Stomach (tissue), 4 donors: Measurements from ENCODE around the gene SHISAL2A.

Source experiments
- EP300 ChIP-seq: sonication (generic); formaldehyde crosslinking; IDR thresholded peaks from one replicate; pipeline ENCODE4 v1.6.1; 2017; ENCODE audit warnings: antibody characterized with exemption
- POLR2A ChIP-seq, 4 donors: fragments of 450-650 bp; IDR thresholded peaks; one replicate each; pipeline ENCODE4 v1.6.1; 2016; ENCODE audit warnings: antibody characterized with exemption in 4 of 4, control low read depth in 2 of 4, mild to moderate bottlenecking in 1 of 4, moderate library complexity in 1 of 4
- POLR2AphosphoS5 ChIP-seq, 3 donors: sonication (generic); formaldehyde crosslinking; IDR thresholded peaks; one replicate each; pipeline ENCODE4 v1.6.1; 2016; ENCODE audit warnings: antibody characterized with exemption in 3 of 3
- TF ChIP-seq, protein P1 (sequence below), 7 experiments: fragments of 450-650 bp in 4 of 7; fragments of 200-600 bp in 3 of 7; sonication (generic) in 3 of 7; IDR thresholded peaks; one replicate each; pipeline ENCODE4 v1.5.1; 2016 to 2019; ENCODE audit warnings: antibody characterized with exemption in 7 of 7, control low read depth in 2 of 7, mild to moderate bottlenecking in 1 of 7

DNA sequence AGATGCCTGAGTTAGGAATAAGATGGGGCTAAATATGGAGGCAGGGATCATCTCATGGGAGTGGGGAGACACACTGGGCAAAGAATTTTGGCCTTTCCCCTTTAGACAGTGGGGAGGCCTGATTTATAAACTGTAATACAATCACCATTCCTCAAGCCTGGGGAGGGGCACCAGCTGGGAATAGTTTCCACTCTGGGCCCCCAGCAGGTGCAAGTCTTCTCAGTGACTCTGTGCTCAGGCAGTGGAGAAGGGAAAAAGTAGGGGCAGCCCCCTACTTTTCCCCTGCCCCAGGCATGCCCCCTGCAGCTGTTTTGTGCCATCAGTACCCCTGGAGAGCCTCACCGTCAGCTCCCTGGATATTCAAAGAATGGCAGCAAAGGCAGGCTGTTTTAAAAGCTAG lies 46.1 kb downstream of the SHISAL2A start:
- TF ChIP-seq, protein P1, sequence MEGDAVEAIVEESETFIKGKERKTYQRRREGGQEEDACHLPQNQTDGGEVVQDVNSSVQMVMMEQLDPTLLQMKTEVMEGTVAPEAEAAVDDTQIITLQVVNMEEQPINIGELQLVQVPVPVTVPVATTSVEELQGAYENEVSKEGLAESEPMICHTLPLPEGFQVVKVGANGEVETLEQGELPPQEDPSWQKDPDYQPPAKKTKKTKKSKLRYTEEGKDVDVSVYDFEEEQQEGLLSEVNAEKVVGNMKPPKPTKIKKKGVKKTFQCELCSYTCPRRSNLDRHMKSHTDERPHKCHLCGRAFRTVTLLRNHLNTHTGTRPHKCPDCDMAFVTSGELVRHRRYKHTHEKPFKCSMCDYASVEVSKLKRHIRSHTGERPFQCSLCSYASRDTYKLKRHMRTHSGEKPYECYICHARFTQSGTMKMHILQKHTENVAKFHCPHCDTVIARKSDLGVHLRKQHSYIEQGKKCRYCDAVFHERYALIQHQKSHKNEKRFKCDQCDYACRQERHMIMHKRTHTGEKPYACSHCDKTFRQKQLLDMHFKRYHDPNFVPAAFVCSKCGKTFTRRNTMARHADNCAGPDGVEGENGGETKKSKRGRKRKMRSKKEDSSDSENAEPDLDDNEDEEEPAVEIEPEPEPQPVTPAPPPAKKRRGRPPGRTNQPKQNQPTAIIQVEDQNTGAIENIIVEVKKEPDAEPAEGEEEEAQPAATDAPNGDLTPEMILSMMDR (IDR thresholded peaks at IDR 0.05) = no peak
- TF ChIP-seq EP300 = no peak
- no peak for TF ChIP-seq POLR2AphosphoS5 (IDR thresholded peaks at IDR 0.05)
- no peak for TF ChIP-seq POLR2A (IDR thresholded peaks at IDR 0.05)
